Right atrium auricular region (tissue), 2 donors: Measurements from ENCODE around the gene TMEM255B. TPM values are rescaled to one million over a fixed set of nuclear protein-coding genes. Genes with fewer than 3 reads are reported as not detected.

Experiments used
- DNase-seq: peaks from one replicate; pipeline ENCODE4 v3.0.0-alpha.2; 2019; ENCODE audit warnings: low spot score
- H3K27ac ChIP-seq, 2 donors: fragments of 200-600 bp; sonication (generic); 1 replicate in 1 of 2; 2 replicates in 1 of 2; pipeline ENCODE4 v1.5.1; 2016 to 2019
- H3K27me3 ChIP-seq, 2 donors: fragments of 200-600 bp; sonication (generic); one replicate each; pipeline versions ENCODE4 v1.5.1 to v1.6.0; 2017 to 2019
- H3K36me3 ChIP-seq: fragments of 200-600 bp; sonication (generic); one replicate; pipeline ENCODE4 v1.5.1; 2016
- H3K4me1 ChIP-seq, 2 donors: fragments of 200-600 bp; sonication (generic); one replicate each; pipeline versions ENCODE4 v1.5.1 to v1.6.0; 2017 to 2019
- H3K4me3 ChIP-seq, 2 donors: fragments of 200-600 bp; sonication (generic); 1 replicate in 1 of 2; 2 replicates in 1 of 2; pipeline ENCODE4 v1.5.1; 2017 to 2019; ENCODE audit warnings: mild to moderate bottlenecking in 1 of 2, moderate library complexity in 1 of 2
- H3K9me3 ChIP-seq, 2 donors: fragments of 200-600 bp; sonication (generic); one replicate each; pipeline ENCODE4 v1.5.1; 2019
- CTCF ChIP-seq, 2 donors: fragments of 200-600 bp; sonication (generic); IDR thresholded peaks; one replicate each; pipeline ENCODE4 v1.5.1; 2019; ENCODE audit warnings: antibody characterized with exemption in 2 of 2
- total RNA-seq, 2 donors: library from RNA; depleted of rRNA; stranded (reverse); fragments of >200 nt; gene quantifications; one replicate each; pipeline ENCODE4 v1.1.0, GENCODE V29; 2016

Gene TMEM255B
- total RNA-seq, 2 donors from 2014 or later: 5.2 to 6.0 TPM

GRCh38 chr13:113731192-113732175 is 27.5 kb upstream of the TMEM255B start:
- no peak for DNase-seq
- no peak overlapping the region for H3K4me3 ChIP-seq
- no peak overlapping the region for H3K27ac ChIP-seq
- no peaks in the 10 kb centered on the region for H3K9me3 ChIP-seq
- H3K27me3 ChIP-seq: no peaks in the 10 kb centered on the region
- H3K36me3 ChIP-seq: no peaks in the 10 kb centered on the region
- no peak for TF ChIP-seq CTCF (IDR thresholded peaks at IDR 0.05)
- peaks cover 0 to 14% of the 10 kb centered on the region in 2 donors for H3K4me1 ChIP-seq

GRCh38 chr13:113732176-113732960 is 26.7 kb upstream of the TMEM255B start:
- Histone ChIP-seq H3K27ac (no peak overlapping the region), H3K4me3 (no peak overlapping the region), H3K9me3 (no peaks in the 10 kb centered on the region), H3K4me1 (peaks cover 0 to 11% of the 10 kb centered on the region in 2 donors), H3K27me3 (no peaks in the 10 kb centered on the region), H3K36me3 (no peaks in the 10 kb centered on the region)
- TF ChIP-seq CTCF (IDR thresholded peaks at IDR 0.05): no peak
- no peak for DNase-seq

GRCh38 chr13:113732961-113733950 is 25.8 kb upstream of the TMEM255B start:
- TF ChIP-seq CTCF (IDR thresholded peaks at IDR 0.05): no peak
- no peaks in the 10 kb centered on the region for H3K9me3 ChIP-seq
- no peaks in the 10 kb centered on the region for H3K36me3 ChIP-seq
- no peak overlapping the region for H3K27ac ChIP-seq
- peaks cover 0 to 11% of the 10 kb centered on the region in 2 donors for H3K4me1 ChIP-seq
- no peaks in the 10 kb centered on the region for H3K27me3 ChIP-seq
- DNase-seq: no peak
- H3K4me3 ChIP-seq: no peak overlapping the region

- DNase-seq: no peak
- no peak for TF ChIP-seq CTCF (IDR thresholded peaks at IDR 0.05)
- Histone ChIP-seq H3K9me3 (no peaks in the 10 kb centered on the region), H3K4me3 (no peak overlapping the region), H3K27me3 (no peaks in the 10 kb centered on the region), H3K27ac (no peak overlapping the region), H3K4me1 (peaks cover 0 to 4% of the 10 kb centered on the region in 2 donors), H3K36me3 (no peaks in the 10 kb centered on the region)
Measured at GRCh38 chr13:113734099-113734825, 24.8 kb upstream of the TMEM255B start.

- H3K36me3 ChIP-seq: no peaks in the 10 kb centered on the region
- H3K27me3 ChIP-seq: no peaks in the 10 kb centered on the region
- no peak for TF ChIP-seq CTCF (IDR thresholded peaks at IDR 0.05)
- DNase-seq: no peak
- H3K4me3 ChIP-seq: no peak overlapping the region
- peaks cover 0 to 1% of the 10 kb centered on the region in 2 donors for H3K4me1 ChIP-seq
- no peaks in the 10 kb centered on the region for H3K9me3 ChIP-seq
- H3K27ac ChIP-seq: no peak overlapping the region
Measured at GRCh38 chr13:113734826-113735125, 24.2 kb upstream of the TMEM255B start.
